ENCODE results near the gene PANK1. TPM values are rescaled to one million over a fixed set of nuclear protein-coding genes. Genes with fewer than 3 reads are reported as not detected.

PANK1 gene
- polyA plus RNA-seq (2013, experiment 1 of 2), result 35.2 TPM
- polyA plus RNA-seq (2013, experiment 2 of 2), result 37.7 TPM

DNA sequence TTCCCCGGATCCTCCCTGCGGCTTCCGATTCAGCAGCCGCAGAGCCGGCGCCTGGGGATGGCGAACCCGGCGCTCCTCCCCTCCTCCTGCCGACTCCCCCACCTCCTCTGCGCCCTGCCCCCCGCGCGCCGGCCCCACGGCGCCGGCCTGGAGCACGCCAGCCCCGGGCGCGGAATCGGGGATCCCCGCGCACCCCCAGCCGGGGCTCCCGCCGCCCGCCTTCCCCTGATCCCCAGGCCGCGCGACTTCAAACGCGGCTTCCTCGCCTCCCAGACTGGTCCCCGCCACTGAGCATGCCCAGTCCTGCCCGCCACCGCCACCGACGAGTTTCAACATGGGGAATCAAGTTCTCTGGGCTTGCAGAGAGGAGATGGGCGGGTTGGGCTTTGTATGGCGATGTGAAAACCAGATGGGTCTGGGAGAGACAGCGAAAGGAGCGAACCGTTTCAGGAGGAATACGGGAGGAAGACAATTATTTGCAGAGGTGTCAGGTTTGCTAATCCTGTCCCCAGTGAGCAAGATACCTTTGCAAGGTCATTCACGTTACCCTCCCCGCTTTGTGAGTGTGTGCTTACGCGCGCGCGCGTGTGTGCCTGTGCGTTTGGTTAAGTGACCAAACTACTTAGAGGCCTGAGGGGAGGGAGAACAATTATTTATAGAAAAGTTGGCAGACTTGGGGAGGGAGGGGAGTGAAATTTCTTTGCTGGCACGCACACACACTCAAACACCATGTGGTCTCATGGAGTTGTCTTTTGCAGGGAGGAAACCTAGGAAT is at the start of gene PANK1:
PANK1 (minus strand) TSS at position 276 of the 775 bp plus-strand sequence. CDS start 351 bp downstream, outside the sequence.
- no peak within 1 kb of the TSS for H2BK12ac ChIP-seq (ENCODE audit: low read length)
- H4K8ac ChIP-seq (ENCODE audit: low read depth, low read length), result no peak within 1 kb of the TSS
- peak within 1 kb of the TSS; percentile 97 for H3K18ac ChIP-seq (ENCODE audit: low read length)
- peak within 1 kb of the TSS; percentile 89 for H2AFZ ChIP-seq (ENCODE audit: low read length)
- WGBS, 2 donors (ENCODE audit: extremely low coverage in 2 of 2, insufficient read length in 2 of 2, insufficient replicate concordance in 1 of 2), result no CpG with 5 or more reads among the region's 56 CpGs
- no peaks in the 10 kb centered on the region for H3K79me1 ChIP-seq (ENCODE audit: low read depth, low read length)
- H3K23ac ChIP-seq (ENCODE audit: low read depth, low read length, poor library complexity), result peak within 1 kb of the TSS; percentile 71
- H3K27ac ChIP-seq (replicated peaks; ENCODE audit: low read length), result peak within 1 kb of the TSS; percentile 93
- no peaks in the 10 kb centered on the region for H3K27me3 ChIP-seq (ENCODE audit: control insufficient read depth in 3 of 3, insufficient read depth in 3 of 3, low read depth in 1 of 3, low read length in 3 of 3)
- H3K4me2 ChIP-seq (ENCODE audit: insufficient read depth, low read length, poor library complexity, severe bottlenecking), result peak within 1 kb of the TSS; percentile 69
- H3K9ac ChIP-seq (ENCODE audit: low read depth, low read length, poor library complexity), result peak within 1 kb of the TSS; percentile 89
- peak within 1 kb of the TSS; percentile 50 for H2BK120ac ChIP-seq (ENCODE audit: low read depth, low read length)
- H4K91ac ChIP-seq (ENCODE audit: low read depth, low read length, poor library complexity), result no peak within 1 kb of the TSS
- H3K4me3 ChIP-seq (ENCODE audit: low read length in 2 of 2), result peak within 1 kb of the TSS; percentile 66 to 98
- H3K4me1 ChIP-seq (ENCODE audit: control insufficient read depth in 2 of 2, insufficient read depth in 1 of 2, low read depth in 1 of 2, low read length in 2 of 2), result peaks cover 8 to 15% of the 10 kb centered on the region in 2 donors
- H3K4ac ChIP-seq (ENCODE audit: low read length), result no peak within 1 kb of the TSS
- peak within 1 kb of the TSS; percentile 95 for H3K14ac ChIP-seq (ENCODE audit: low read length)
- DNase-seq (ENCODE audit: low spot score), result peak; percentile 73
- H3K9me3 ChIP-seq (replicated peaks in 1 of 2; ENCODE audit: control insufficient read depth in 2 of 2, insufficient read depth in 1 of 2, low read depth in 1 of 2, low read length in 2 of 2), result no peaks in the 10 kb centered on the region
- peak within 1 kb of the TSS; percentile 97 for H2BK5ac ChIP-seq (ENCODE audit: low read length)
- peaks cover 0 to 3% of the 10 kb centered on the region in 2 donors for H3K36me3 ChIP-seq (replicated peaks in 1 of 2; ENCODE audit: control insufficient read depth in 2 of 2, insufficient read depth in 2 of 2, low read length in 2 of 2)
- H2BK15ac ChIP-seq (ENCODE audit: low read length), result peak within 1 kb of the TSS; percentile 63
- H2AK5ac ChIP-seq (ENCODE audit: low read depth, low read length), result peak within 1 kb of the TSS; percentile 82

DNA sequence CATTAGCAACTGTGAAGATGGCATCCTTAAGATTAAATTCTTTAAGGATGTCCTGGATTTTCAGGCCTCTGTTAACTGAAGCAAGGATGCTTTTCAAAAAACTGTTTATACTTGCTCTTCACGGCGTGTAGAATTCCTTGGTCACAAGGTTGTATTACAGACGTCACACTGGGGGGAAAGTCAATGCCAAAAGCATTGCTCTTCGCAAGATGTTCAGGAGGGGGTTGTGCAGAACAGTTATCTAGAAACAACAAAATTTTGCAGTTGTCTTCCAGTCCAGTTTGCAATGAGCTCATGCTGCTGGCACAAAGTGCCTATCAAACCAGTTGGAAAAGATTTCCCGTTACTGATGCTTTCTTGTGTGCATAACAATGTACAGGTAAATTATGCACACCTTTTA is 48.1 kb upstream of the PANK1 start:
- WGBS, 2 donors (ENCODE audit: extremely low coverage in 2 of 2, insufficient read length in 2 of 2, insufficient replicate concordance in 1 of 2), result no CpG with 5 or more reads among the region's 5 CpGs

DNA sequence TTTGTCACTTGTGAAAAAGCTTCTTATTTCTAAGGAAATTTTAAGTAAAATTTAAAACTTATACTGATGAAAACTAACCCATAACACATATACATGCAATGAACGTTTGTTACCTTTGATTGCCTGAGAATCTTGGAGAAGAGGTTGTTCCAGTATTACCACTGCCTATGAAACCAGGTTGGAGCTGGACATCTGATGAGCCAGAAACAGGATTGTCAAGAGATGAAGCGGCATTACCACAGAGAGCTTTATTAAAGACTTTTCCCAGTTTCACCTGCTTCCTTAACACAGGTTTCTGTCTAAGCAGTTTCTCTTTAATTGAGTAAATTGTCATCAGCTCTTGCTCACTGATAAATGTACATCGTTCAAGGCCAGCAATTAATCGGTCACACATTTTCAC is 47.4 kb upstream of the PANK1 start:
- WGBS, 2 donors (ENCODE audit: extremely low coverage in 2 of 2, insufficient read length in 2 of 2, insufficient replicate concordance in 1 of 2), result no CpG with 5 or more reads among the region's 4 CpGs

More for the DNA sequence above, 48.1 kb upstream of the PANK1 start:
- Histone ChIP-seq H3K4me2 (ENCODE audit: insufficient read depth, low read length, poor library complexity, severe bottlenecking) (no peak overlapping the region), H2AK5ac (ENCODE audit: low read depth, low read length) (no peak overlapping the region), H2BK5ac (ENCODE audit: low read length) (no peak overlapping the region), H3K4ac (ENCODE audit: low read length) (no peak overlapping the region), H2AFZ (ENCODE audit: low read length) (no peak overlapping the region), H3K79me1 (ENCODE audit: low read depth, low read length) (peaks cover 1% of the 10 kb centered on the region), H3K9me3 (replicated peaks in 1 of 2; ENCODE audit: control insufficient read depth in 2 of 2, insufficient read depth in 1 of 2, low read depth in 1 of 2, low read length in 2 of 2) (no peaks in the 10 kb centered on the region), H4K8ac (ENCODE audit: low read depth, low read length) (no peak overlapping the region), H3K4me1 (ENCODE audit: control insufficient read depth in 2 of 2, insufficient read depth in 1 of 2, low read depth in 1 of 2, low read length in 2 of 2) (peaks cover 0 to 3% of the 10 kb centered on the region in 2 donors), H3K18ac (ENCODE audit: low read length) (no peak overlapping the region), H3K23ac (ENCODE audit: low read depth, low read length, poor library complexity) (no peak overlapping the region), H4K91ac (ENCODE audit: low read depth, low read length, poor library complexity) (no peak overlapping the region), H3K14ac (ENCODE audit: low read length) (no peak overlapping the region), H2BK15ac (ENCODE audit: low read length) (no peak overlapping the region), H3K27ac (replicated peaks; ENCODE audit: low read length) (no peak overlapping the region), H3K9ac (ENCODE audit: low read depth, low read length, poor library complexity) (no peak overlapping the region), H3K36me3 (replicated peaks in 1 of 2; ENCODE audit: control insufficient read depth in 2 of 2, insufficient read depth in 2 of 2, low read length in 2 of 2) (no peaks in the 10 kb centered on the region), H3K27me3 (ENCODE audit: control insufficient read depth in 3 of 3, insufficient read depth in 3 of 3, low read depth in 1 of 3, low read length in 3 of 3) (no peaks in the 10 kb centered on the region), H2BK120ac (ENCODE audit: low read depth, low read length) (no peak overlapping the region), H3K4me3 (ENCODE audit: low read length in 2 of 2) (no peak overlapping the region), H2BK12ac (ENCODE audit: low read length) (no peak overlapping the region)
- no peak for DNase-seq (ENCODE audit: low spot score)

GRCh38 chr10:89690027-89690426 is 45.0 kb upstream of the PANK1 start:
- Histone ChIP-seq H3K4me1 (ENCODE audit: control insufficient read depth in 2 of 2, insufficient read depth in 1 of 2, low read depth in 1 of 2, low read length in 2 of 2) (no peaks in the 10 kb centered on the region), H2BK5ac (ENCODE audit: low read length) (no peak overlapping the region), H3K27me3 (ENCODE audit: control insufficient read depth in 3 of 3, insufficient read depth in 3 of 3, low read depth in 1 of 3, low read length in 3 of 3) (no peaks in the 10 kb centered on the region), H2AFZ (ENCODE audit: low read length) (no peak overlapping the region), H4K91ac (ENCODE audit: low read depth, low read length, poor library complexity) (no peak overlapping the region), H3K9me3 (replicated peaks in 1 of 2; ENCODE audit: control insufficient read depth in 2 of 2, insufficient read depth in 1 of 2, low read depth in 1 of 2, low read length in 2 of 2) (no peaks in the 10 kb centered on the region), H2BK15ac (ENCODE audit: low read length) (no peak overlapping the region), H3K23ac (ENCODE audit: low read depth, low read length, poor library complexity) (no peak overlapping the region), H3K4me2 (ENCODE audit: insufficient read depth, low read length, poor library complexity, severe bottlenecking) (no peak overlapping the region), H3K36me3 (replicated peaks in 1 of 2; ENCODE audit: control insufficient read depth in 2 of 2, insufficient read depth in 2 of 2, low read length in 2 of 2) (no peaks in the 10 kb centered on the region), H3K4ac (ENCODE audit: low read length) (no peak overlapping the region), H3K4me3 (ENCODE audit: low read length in 2 of 2) (no peak overlapping the region), H3K79me1 (ENCODE audit: low read depth, low read length) (no peaks in the 10 kb centered on the region), H2AK5ac (ENCODE audit: low read depth, low read length) (no peak overlapping the region), H3K9ac (ENCODE audit: low read depth, low read length, poor library complexity) (no peak overlapping the region), H3K14ac (ENCODE audit: low read length) (no peak overlapping the region), H4K8ac (ENCODE audit: low read depth, low read length) (no peak overlapping the region), H3K27ac (replicated peaks; ENCODE audit: low read length) (no peak overlapping the region), H3K18ac (ENCODE audit: low read length) (no peak overlapping the region), H2BK12ac (ENCODE audit: low read length) (no peak overlapping the region), H2BK120ac (ENCODE audit: low read depth, low read length) (no peak overlapping the region)
- no CpG with 5 or more reads among the region's 2 CpGs for WGBS, 2 donors (ENCODE audit: extremely low coverage in 2 of 2, insufficient read length in 2 of 2, insufficient replicate concordance in 1 of 2)
- no peak for DNase-seq (ENCODE audit: low spot score)

More for the DNA sequence above, 47.4 kb upstream of the PANK1 start:
- H4K91ac ChIP-seq (ENCODE audit: low read depth, low read length, poor library complexity), result no peak overlapping the region
- peaks cover 1% of the 10 kb centered on the region for H3K79me1 ChIP-seq (ENCODE audit: low read depth, low read length)
- H3K36me3 ChIP-seq (replicated peaks in 1 of 2; ENCODE audit: control insufficient read depth in 2 of 2, insufficient read depth in 2 of 2, low read length in 2 of 2), result no peaks in the 10 kb centered on the region
- H3K9ac ChIP-seq (ENCODE audit: low read depth, low read length, poor library complexity), result no peak overlapping the region
- H2BK12ac ChIP-seq (ENCODE audit: low read length), result no peak overlapping the region
- no peak overlapping the region for H2BK5ac ChIP-seq (ENCODE audit: low read length)
- DNase-seq (ENCODE audit: low spot score), result no peak
- no peak overlapping the region for H3K27ac ChIP-seq (replicated peaks; ENCODE audit: low read length)
- peaks cover 0 to 3% of the 10 kb centered on the region in 2 donors for H3K4me1 ChIP-seq (ENCODE audit: control insufficient read depth in 2 of 2, insufficient read depth in 1 of 2, low read depth in 1 of 2, low read length in 2 of 2)
- no peak overlapping the region for H2BK120ac ChIP-seq (ENCODE audit: low read depth, low read length)
- no peaks in the 10 kb centered on the region for H3K27me3 ChIP-seq (ENCODE audit: control insufficient read depth in 3 of 3, insufficient read depth in 3 of 3, low read depth in 1 of 3, low read length in 3 of 3)
- no peak overlapping the region for H3K23ac ChIP-seq (ENCODE audit: low read depth, low read length, poor library complexity)
- H4K8ac ChIP-seq (ENCODE audit: low read depth, low read length), result no peak overlapping the region
- H3K14ac ChIP-seq (ENCODE audit: low read length), result no peak overlapping the region
- H3K4me2 ChIP-seq (ENCODE audit: insufficient read depth, low read length, poor library complexity, severe bottlenecking), result no peak overlapping the region
- no peaks in the 10 kb centered on the region for H3K9me3 ChIP-seq (replicated peaks in 1 of 2; ENCODE audit: control insufficient read depth in 2 of 2, insufficient read depth in 1 of 2, low read depth in 1 of 2, low read length in 2 of 2)
- no peak overlapping the region for H2AK5ac ChIP-seq (ENCODE audit: low read depth, low read length)
- no peak overlapping the region for H3K4ac ChIP-seq (ENCODE audit: low read length)
- H2AFZ ChIP-seq (ENCODE audit: low read length), result no peak overlapping the region
- no peak overlapping the region for H3K18ac ChIP-seq (ENCODE audit: low read length)
- no peak overlapping the region for H2BK15ac ChIP-seq (ENCODE audit: low read length)
- no peak overlapping the region for H3K4me3 ChIP-seq (ENCODE audit: low read length in 2 of 2)
